IPS-NIHi11 (cell line): ENCODE results near the gene TMEM31.

ENCODE experiments used
- DNase-seq: peaks from one replicate; pipeline ENCODE4 v3.0.0; 2012; ENCODE audit warnings: mixed read lengths, low spot score

Gene TMEM31

GRCh38 chrX:103710609-103711008, at the start of gene TMEM31:
TSS of gene TMEM31 (plus strand) at chrX:103710909. CDS start at chrX:103712259, 1,350 bp downstream.
- no peak for DNase-seq

- DNase-seq: no peak
Observed at GRCh38 chrX:103663981-103664762, 46.5 kb upstream of the TMEM31 start.

GRCh38 chrX:103666202-103667107, 44.3 kb upstream of the TMEM31 start:
- DNase-seq: no peak

GRCh38 chrX:103669745-103670144, 41.0 kb upstream of the TMEM31 start:
- no peak for DNase-seq

GRCh38 chrX:103674531-103675454, 35.9 kb upstream of the TMEM31 start:
- DNase-seq: no peak

GRCh38 chrX:103678199-103678993, 32.3 kb upstream of the TMEM31 start:
- DNase-seq: no peak

GRCh38 chrX:103681443-103681842, 29.3 kb upstream of the TMEM31 start:
- DNase-seq: no peak

- no peak for DNase-seq
Observed at GRCh38 chrX:103685396-103685795, 25.3 kb upstream of the TMEM31 start.

GRCh38 chrX:103686199-103687072, 24.3 kb upstream of the TMEM31 start, which contains the start of gene MORF4L2:
TSS of gene MORF4L2 (minus strand) at chrX:103686699. CDS start at chrX:103677027, 9,672 bp downstream.
- peak; percentile 73 for DNase-seq

GRCh38 chrX:103687073-103687695, 23.5 kb upstream of the TMEM31 start:
- peak; percentile 30 for DNase-seq

GRCh38 chrX:103687696-103688201, 23.0 kb upstream of the TMEM31 start:
- DNase-seq: peak; percentile 33

GRCh38 chrX:103688946-103689345, 21.8 kb upstream of the TMEM31 start:
- no peak for DNase-seq

GRCh38 chrX:103691059-103691458, 19.6 kb upstream of the TMEM31 start:
- no peak for DNase-seq

- no peak for DNase-seq
Observed at GRCh38 chrX:103697687-103698086, 13.0 kb upstream of the TMEM31 start.

- no peak for DNase-seq
Observed at GRCh38 chrX:103699243-103699642, 11.5 kb upstream of the TMEM31 start.

GRCh38 chrX:103704863-103705262, 5.8 kb upstream of the TMEM31 start:
- DNase-seq: no peak

- DNase-seq: no peak
Observed at GRCh38 chrX:103716962-103717361, 6.3 kb downstream of the TMEM31 start.

- no peak for DNase-seq
Observed at GRCh38 chrX:103718120-103718519, 7.4 kb downstream of the TMEM31 start.

- no peak for DNase-seq
Observed at GRCh38 chrX:103722505-103722904, 11.8 kb downstream of the TMEM31 start.
